TTC549 (cell line): ENCODE data around the gene CAPZA2.
"Not testable (repeated sequence)": the region's sequence is repeated elsewhere in the genome, so short reads cannot be mapped to it uniquely, and the experiment has no call there.

Experiments
- FAIRE-seq: peaks from 2 replicates; lab custom pipeline; 2012; peaks lifted over from hg19 to GRCh38; lab: Jason Lieb, UNC

The CAPZA2 gene

GRCh38 chr7:116920359-116920758 lies 58.0 kb downstream of the CAPZA2 start:
- FAIRE-seq, result no peak

- no peak for FAIRE-seq
These were observed 60.2 kb downstream of the CAPZA2 start for GRCh38 chr7:116922545-116922944.

DNA sequence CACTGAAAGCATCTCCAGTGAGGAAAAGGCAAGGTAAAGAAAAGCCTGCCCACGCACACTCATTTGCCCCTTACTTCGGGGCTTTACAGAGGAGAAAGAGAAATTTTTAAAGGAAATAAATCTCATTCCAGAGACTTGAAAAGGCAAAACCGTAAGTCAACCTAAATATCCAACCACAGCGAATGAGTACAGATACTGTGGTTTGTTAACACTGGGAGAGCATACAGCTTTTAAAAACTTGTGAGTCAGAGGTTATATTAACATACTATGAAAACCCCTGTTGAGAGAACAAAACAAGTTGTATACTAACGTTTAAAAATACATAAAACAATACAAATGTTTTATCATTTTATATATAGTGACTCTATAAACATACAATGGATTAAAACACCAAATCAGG lies 62.4 kb downstream of the CAPZA2 start:
- no peak for FAIRE-seq

- FAIRE-seq, result no peak
These were observed 66.6 kb downstream of the CAPZA2 start for GRCh38 chr7:116929021-116929420.

DNA sequence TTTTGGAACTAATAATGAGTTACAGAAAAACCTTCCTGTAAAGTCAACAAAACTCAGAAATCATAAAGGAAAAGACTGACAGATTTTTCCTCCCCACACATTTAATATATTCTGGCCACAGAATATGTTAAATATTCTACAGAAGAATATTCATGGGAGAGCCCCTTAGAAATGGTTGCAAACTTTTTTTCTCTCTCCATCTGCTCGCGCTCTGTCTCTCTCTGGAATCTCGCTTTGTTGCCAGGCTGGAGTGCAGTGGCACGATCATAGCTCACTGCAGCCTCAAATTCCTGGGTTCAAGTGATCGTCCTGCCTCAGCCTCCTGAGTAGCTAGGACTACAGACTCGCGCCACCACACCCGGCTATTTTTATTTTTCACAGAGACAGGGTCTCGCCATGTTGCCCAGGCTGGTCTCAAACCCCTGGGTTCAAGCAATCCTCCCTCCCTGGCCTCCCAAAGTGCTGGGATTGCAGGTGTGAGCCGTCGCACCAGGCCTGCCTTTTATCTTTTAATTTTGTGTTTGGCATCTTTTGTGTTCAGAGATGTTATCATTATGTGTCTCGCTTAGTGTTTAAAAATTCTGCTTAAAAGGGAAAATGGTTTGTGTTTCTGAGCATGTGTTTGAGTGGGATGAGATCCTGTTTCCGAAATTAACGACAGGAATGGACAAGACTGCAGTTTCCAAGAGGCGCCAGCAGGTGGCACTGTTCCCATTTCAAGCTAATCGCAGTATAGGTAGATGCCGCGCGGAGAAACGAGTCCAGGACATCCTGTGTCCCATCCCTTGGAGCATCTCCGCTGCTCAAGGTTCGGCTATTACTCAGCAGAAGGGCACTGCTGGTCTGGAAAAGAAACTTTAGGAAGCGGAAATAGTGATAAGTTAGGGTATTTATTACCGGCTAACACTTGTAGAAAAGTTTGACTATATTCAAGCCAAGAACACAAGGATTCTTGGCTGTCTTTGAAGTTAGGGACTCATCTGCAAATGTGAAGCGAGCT lies 67.8 kb downstream of the CAPZA2 start:
- FAIRE-seq, result peak; percentile 76

DNA sequence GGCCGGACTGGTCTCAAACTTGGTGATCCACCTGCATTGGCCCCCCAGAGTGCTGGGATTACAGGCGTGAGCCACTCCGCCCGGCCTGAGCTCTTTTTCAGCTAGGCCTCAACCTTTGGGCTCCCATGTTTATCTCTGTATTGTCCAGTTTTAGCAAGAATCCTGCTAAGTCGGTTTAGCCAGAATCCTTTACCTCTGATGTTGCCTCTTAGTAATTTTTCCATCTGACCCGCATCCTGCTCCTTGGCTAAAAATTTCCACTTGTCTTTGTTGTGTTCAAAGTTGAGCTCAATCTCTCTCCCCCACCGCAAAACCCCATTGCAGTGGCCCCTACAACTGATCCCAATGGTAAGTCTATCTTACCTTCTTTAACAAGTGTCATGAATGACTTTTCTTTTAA lies 70.2 kb downstream of the CAPZA2 start:
- FAIRE-seq, result no peak

DNA sequence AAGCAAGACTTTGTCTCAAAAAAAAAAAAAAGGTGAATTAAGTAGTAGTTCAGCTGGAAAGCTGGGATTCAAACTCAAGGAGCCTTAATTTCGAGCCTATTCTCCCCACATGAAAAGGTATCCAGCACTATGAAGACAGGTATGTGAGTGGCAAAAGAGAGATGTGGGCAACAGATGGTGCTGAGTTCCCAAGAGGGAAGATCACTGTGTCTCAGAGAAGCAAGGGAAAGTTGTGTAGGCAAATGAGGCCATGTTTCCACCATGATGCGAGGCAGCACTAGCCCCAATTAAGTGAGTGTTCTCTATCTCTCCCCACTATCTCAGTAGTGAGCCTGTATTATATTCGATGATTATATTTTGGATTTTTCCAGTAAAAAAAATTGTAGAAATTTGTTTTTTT lies 71.1 kb downstream of the CAPZA2 start:
- FAIRE-seq, result no peak

- no peak for FAIRE-seq
These were observed 72.2 kb downstream of the CAPZA2 start for GRCh38 chr7:116934580-116934979.

GRCh38 chr7:116936844-116937243 lies 74.5 kb downstream of the CAPZA2 start:
- FAIRE-seq, result not testable (repeated sequence)

GRCh38 chr7:116938678-116939077 lies 76.3 kb downstream of the CAPZA2 start:
- no peak for FAIRE-seq

GRCh38 chr7:116940689-116941370 lies 78.4 kb downstream of the CAPZA2 start:
- FAIRE-seq, result no peak

- no peak for FAIRE-seq
These were observed 80.1 kb downstream of the CAPZA2 start for GRCh38 chr7:116942504-116942903.

DNA sequence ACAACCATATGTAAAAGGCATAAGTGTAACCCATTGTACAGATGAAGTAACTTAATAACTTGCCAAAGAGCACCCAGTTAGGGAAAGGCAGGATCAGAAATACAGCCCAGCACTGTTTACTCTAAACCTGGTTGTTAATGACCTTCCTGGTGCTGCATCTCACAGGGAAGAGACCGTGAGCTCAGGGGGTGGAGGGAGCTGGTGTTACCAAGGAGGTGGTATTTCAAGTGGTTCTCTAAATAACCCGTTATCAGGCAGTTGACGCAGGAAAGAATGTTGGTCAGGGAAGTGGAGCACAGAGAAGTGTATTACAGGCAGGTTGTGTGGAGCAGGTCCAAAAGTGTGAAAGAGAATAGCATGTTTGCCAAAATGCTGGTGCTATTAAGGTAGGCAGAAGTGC lies 86.5 kb downstream of the CAPZA2 start:
- no peak for FAIRE-seq

DNA sequence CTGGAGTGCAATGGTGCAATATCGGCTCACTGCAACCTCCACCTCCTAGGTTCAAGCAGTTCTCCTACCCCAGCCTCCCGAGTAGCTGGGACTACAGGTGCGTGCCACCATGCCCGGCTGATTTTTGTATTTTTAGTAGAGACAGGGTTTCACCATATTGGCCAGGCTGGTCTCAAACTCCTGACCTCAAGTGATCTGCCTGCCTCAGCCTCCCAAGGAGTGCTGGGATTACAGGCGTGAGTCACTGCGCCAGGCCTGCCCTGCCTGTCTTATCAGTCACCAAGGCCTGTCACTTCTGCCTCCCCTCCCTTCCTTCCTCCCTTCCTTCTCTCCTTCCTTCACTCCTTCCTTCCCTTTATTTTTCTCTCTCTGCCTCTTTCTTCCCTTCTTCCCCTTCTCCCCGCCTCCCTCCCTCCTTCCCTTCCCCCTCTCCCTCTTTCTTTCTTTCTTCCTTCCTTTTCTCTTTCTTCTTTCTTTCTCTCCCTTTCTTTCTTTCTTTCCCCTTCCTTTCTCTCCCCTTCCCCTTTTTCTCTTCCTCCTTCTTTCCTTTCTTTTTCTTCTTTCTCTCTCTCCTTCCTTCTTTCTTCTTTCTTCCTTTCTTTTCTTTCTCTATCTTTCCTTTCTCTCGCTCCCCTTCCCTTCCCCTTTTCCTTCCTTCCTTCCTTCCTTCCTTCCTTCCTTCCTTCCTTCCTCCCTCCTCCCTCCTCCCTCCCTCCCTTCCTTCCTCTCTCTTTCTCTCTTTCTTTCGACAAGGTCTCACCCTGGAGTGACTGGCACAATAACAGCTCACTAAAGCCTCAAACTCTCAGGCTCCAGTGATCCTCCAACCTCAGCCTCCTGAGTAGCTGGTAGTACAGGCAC lies 87.8 kb downstream of the CAPZA2 start:
- FAIRE-seq, result no peak

DNA sequence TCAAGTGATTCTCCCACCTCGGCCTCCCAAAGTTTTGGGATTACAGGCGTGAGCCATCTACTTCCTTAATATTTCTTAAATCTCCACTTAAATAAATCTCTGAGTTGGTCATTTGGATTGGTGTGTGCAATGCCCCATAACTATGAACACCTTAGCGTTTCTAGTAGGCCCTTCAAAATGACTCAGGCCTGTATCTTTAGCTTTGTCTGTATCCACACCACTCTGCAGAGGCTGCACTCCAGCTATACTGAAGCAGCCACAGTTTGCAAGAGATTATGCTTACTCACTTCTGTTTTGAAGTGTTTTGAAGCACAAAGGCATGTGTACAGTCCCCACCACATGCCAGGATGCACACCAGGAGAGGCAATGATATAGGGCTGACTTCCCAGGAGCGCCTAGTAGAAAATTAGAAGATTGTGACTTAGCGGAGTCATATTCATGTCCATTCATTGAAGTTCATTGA lies 88.5 kb downstream of the CAPZA2 start:
- no peak for FAIRE-seq

DNA sequence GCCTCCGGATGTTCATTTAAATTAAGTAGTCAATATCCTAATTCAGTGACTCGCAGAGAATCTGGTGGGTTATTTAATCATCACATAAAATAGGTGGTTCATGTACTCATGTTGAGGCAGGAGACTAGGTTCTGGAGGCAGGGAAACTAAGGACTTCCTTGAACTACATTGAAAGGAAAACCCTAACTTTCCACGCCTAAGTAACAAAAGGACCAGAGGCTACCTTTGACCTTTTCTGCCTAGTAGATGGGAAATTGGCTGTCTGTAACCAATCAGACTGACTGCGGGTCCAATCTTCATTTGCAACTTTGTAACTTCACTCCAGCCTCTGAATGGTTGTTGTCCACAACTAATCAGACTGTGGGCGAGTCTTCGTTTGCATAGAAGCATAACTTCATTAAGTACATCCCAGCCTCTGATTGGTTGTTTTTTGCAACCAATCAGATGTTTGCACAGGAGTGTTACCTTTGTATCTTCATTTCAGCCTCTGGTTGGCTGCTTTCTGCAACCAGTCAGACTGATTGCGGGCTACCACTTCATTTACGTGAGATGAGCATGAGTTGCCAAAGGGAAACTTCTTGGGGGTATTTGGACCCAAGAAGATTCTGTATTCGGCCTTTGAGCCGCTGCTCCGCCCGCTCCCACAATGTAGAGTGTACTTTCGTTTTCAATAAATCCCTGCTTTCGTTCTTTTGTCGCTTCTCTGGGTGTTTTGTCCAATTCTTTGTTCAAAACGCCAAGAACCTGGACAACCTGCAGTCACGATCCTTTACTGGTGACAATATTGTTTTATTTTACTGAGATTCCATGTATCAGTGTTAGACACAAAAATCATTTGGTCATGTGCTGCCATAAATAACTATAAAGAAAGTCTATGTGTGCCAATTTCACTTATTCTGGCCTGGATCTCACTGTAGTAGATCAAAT lies 89.2 kb downstream of the CAPZA2 start:
- FAIRE-seq, result no peak

DNA sequence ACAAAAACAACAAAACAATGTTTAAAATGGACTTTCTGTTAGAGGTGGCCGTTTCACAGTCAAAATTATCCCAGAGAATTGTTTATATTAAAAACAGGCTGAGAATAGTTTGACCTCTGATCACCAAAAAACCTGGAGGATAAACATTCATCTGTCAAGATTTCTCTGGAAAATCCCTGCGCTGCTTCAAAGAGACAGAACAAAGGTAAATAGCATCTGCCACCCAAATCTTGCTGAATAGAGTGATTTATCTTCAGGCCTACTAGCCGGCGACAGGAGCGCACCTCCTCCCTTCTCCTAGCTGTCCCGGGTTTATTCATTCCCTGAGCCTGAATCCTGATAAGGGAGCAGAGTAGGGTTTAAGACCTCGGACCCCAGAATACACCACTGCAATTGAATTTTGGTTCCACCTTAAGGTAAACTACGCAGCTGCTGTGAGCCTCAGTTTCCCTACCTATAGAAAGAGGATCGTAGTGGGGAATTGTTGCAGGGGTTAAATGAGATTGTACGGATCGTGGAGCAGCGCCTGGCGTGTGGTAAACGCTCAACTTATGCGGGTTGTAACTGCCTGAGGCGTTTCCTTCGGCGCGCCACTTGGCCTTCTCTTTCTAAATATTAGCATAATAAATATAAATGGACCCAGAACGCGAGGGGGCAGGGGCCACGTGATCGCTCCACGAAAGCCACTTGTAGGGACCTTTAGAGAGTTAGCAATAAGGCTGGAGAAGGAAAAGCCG lies 90.4 kb downstream of the CAPZA2 start:
- FAIRE-seq, result no peak

DNA sequence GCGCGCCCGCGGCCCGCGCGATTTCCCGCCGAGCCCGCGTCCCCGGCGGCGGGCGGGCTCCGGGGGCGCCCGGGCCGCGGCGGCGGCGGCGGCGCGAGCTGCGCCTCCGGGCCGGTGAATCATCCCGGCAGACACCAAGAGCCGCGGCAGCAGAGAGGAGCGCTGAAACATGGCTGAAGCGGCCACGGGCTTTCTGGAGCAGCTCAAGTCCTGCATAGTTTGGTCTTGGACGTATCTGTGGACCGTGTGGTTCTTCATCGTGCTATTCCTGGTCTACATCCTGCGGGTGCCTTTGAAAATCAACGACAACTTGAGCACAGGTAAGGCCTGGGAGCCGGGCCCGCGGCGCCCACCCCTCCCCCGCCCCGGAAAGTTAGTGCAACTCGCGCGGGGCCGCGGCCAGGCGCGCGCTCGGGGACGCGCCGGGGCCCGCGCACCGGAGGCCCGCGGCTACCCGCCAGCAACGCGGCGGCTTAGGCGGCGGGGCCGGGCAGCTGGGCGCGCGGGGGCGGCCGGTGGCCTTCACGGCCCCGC lies 91.1 kb downstream of the CAPZA2 start, which contains the start of gene ST7:
Gene ST7, plus strand, starts transcription at position 130 of the 534 bp plus-strand sequence. Its CDS starts 40 bp downstream, at position 170.
- no peak for FAIRE-seq

DNA sequence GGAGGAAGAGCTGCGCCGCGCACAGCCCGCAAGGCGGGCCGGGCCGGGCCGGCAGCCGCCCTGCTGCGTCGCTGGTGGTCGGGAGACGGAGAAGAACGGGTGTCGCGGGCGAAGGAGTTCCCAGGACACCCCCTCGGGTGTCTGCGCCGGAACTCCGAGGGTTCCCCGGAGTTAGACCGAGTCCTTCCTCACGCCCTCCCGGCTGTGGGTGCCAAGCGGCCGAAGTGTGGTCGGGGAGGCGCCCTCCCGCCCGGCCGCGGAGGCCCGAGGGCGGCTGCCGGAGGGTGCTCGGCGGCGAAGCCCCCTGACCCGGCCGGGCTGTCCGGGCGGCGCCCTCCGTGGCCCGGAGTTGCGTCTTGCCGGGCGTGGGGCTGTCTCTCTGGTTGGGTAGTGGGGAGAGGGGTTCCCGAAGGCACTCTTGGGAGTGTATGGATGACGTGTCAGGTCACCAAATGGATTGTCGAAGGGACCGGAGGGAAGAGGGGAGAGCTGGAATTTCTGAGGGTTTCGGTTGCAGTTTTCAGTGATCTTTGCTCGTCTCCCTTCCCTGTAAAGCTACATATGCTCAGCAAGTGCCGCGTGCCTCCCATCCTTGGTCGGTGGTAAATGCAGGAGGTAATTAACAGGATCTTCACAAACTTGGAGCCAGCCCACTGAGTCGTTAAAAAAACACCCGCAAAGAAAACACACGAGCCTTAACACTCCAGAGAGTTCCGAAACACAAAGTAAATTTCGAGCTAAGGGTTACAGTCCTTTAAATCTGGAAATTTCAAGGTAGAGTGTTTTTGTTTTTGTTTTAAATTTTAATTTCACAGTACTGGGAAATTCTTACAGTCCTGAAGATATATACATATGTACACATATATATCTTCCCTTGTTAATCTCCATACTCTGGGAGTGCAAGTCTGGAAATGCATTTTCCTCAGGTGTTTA lies 91.8 kb downstream of the CAPZA2 start:
- no peak for FAIRE-seq
